Heart left ventricle (tissue), 13 donors: ENCODE measurements around the gene SLC37A4.

ENCODE experiments used
- CTCF ChIP-seq, 12 donors: fragments of 200-600 bp; sonication (generic) in 4 of 12; IDR thresholded peaks; one replicate each; pipeline versions ENCODE4 v1.5.0 to v1.8.0; 2018 to 2022; ENCODE audit warnings: antibody characterized with exemption in 12 of 12, mild to moderate bottlenecking in 5 of 12
- POLR2A ChIP-seq, 2 donors: fragments of 450-650 bp; IDR thresholded peaks; one replicate each; pipeline ENCODE4 v1.6.1; 2017; ENCODE audit warnings: antibody characterized with exemption in 2 of 2, mild to moderate bottlenecking in 2 of 2, moderate library complexity in 2 of 2
- donor health status: ischemic (EF 13 %, LVEDD 7.1; RV severe dilation, severe dysfunction).
- donor health status: DM: no; HTN: yes; CAD: no.
- donor health status: DM: no; HTN: no; CAD: no.
- donor health status: ischemic (EF 25% LVEDD 6.9; RV normal size, moderate dysfunction).
- donor health status: ischemic (EF 25% LVEDD 5.7; RV mildly dilated, moderate dysfunction).
- donor health status: ischemic (EF 35%, LVEDD 5.7; RV mildly dilated, moderate dysfunction).
- donor health status: nonischemic (EF 11% LVEDD 7.7; RV severe dilation, severe dysfunction).
- donor health status: DM: yes; HTN: yes; CAD: no.
- donor health status: PGD.
- donor health status: ischemic (EF 29% LVEDD 5.4; RV normal size, mild dysfunction).
- donor health status: nonischemic (EF 23%, LVEDD 6.1; RV moderate dilation, normal function).

GRCh38 chr11:119027561-119028345 lies 2.9 kb downstream of the SLC37A4 start:
- no peak for TF ChIP-seq CTCF (IDR thresholded peaks at IDR 0.05)
- no peak for TF ChIP-seq POLR2A (IDR thresholded peaks at IDR 0.05)
